Brain microvascular endothelial cell (primary cell): ENCODE results near the gene KDM6B.

Source experiments
- DNase-seq: peaks from one replicate; pipeline ENCODE4 v3.0.0-alpha.2; 2020
- H3K27ac ChIP-seq: fragments of 250-450 bp; sonication (Bioruptor Pico); 2 replicates; pipeline ENCODE4 v1.5.1; 2020; ENCODE audit warnings: mild to moderate bottlenecking, moderate library complexity
- H3K27me3 ChIP-seq: fragments of 250-450 bp; sonication (Bioruptor Pico); replicated peaks from 2 replicates; pipeline ENCODE4 v1.5.1; 2020; ENCODE audit warnings: mild to moderate bottlenecking
- H3K36me3 ChIP-seq: fragments of 250-450 bp; sonication (Bioruptor Pico); replicated peaks from 2 replicates; pipeline ENCODE4 v1.5.1; 2020; ENCODE audit warnings: mild to moderate bottlenecking
- H3K4me3 ChIP-seq: 2 replicates; pipeline ENCODE4 v1.5.1; 2011; ENCODE audit warnings: low read depth, mild to moderate bottlenecking, control low read depth, low read length, moderate library complexity
- CTCF ChIP-seq: IDR thresholded peaks from 2 replicates; pipeline ENCODE4 v1.5.1; 2011; ENCODE audit warnings: low read depth, mild to moderate bottlenecking, moderate library complexity, low read length, control low read depth, inconsistent platforms; ENCODE audit errors: missing control alignments
- in situ Hi-C: cut with HindIII; loops from 2 replicates; pipeline ENCODE4 v1.10.0; 2017; ENCODE audit warnings: low sequenced_read_pairs, low pct_ligation_motif_present

Gene KDM6B

DNA sequence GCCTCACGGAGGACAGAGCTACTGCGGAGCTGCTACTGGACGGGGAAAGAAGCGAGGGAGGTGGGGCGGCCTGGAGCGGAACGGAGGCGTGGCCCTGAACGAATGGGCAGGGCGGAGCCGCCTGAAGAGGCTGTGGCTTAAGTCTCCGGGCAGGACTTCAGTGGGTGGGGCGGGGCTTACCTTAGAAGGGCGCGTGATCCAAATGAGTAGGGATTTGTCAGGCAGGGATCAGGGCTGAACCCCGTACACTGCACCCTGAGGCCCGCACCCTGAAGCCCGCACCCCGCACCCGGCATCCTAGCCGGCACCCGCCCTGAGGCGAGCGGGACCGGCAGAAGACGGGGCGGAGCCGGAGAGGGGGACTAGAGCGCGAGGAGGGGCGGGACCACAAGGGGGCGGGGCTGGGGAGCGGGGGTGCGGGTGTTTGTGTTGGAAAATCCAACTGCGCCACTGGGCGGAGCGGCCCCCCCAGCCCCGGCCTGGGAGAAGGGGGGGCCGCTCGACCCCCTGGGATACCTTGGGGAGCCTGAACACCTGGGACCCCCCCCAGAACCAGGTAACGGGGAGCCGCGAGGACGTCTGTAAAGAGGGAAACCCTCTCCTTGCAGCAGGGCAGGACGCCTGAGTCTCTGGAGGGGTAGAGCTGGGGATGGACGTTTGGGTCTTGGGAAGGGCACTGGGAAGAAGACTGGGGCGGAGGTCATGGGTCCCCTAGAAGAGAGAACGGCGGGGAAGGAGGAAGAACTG, at the start of gene KDM6B:
Gene KDM6B (plus strand): TSS at position 423 of the 747 bp plus-strand sequence. CDS start 11,338 bp downstream, outside the sequence.
- peak; percentile 88 for DNase-seq
- H3K27me3 ChIP-seq, result no peaks in the 10 kb centered on the region
- in situ Hi-C loops, result no loop called here
- no peak for TF ChIP-seq CTCF
- peak within 1 kb of the TSS; percentile 74 for H3K4me3 ChIP-seq
- H3K27ac ChIP-seq, result peak within 1 kb of the TSS; percentile 88
- H3K36me3 ChIP-seq, result no peaks in the 10 kb centered on the region

DNA sequence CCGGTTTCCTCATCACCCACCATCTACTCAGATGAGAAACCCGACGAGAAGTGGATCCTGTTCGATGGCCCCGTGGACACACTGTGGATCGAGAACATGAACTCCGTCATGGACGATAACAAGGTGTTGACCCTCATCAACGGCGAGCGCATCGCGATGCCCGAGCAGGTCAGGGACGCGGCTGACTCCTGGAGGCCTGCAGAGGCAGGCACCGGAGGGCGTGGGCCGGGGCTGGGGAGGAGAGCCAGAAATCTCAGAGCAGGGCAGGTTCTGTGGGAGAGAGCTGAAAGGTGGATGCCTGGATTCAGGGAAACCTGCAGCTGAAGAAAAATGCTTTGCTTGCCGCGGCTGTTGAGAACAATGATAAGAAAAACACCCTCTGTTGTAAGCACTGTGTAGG, 47.2 kb upstream of the KDM6B start:
- H3K27me3 ChIP-seq, result no peaks in the 10 kb centered on the region

GRCh38 chr17:7789131-7789530, 44.9 kb upstream of the KDM6B start:
- in situ Hi-C loops, result no loop called here
- no peaks in the 10 kb centered on the region for H3K27me3 ChIP-seq
- no peak for TF ChIP-seq CTCF
- DNase-seq, result no peak
- no peaks in the 10 kb centered on the region for H3K36me3 ChIP-seq
- H3K27ac ChIP-seq, result no peak overlapping the region
- no peak overlapping the region for H3K4me3 ChIP-seq

More for the DNA sequence above, 47.2 kb upstream of the KDM6B start:
- no peaks in the 10 kb centered on the region for H3K36me3 ChIP-seq
- H3K27ac ChIP-seq, result no peak overlapping the region
- in situ Hi-C loops, result no loop called here
- TF ChIP-seq CTCF, result no peak
- no peak for DNase-seq
- H3K4me3 ChIP-seq, result no peak overlapping the region

DNA sequence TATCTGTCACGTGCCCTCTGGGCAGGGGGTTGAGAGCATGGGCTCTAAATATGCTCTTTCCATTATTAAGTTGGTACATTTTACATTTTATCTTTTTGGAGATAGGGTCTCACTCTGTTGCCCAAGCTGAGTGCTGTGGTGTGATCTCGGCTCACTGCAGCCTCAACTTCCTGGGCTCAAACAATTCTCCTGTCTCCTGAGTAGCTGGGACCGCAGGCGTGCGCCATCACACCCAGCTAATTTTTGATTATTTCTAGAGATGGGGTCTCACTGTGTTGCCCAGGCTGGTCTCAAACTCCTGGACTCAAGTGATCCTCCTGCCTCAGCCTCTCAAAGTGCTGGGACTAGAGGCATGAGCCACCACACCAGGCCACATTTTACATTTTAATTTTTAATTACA, 43.9 kb upstream of the KDM6B start:
- no peak for DNase-seq
- in situ Hi-C loops, result no loop called here
- Histone ChIP-seq H3K27me3 (no peaks in the 10 kb centered on the region), H3K36me3 (no peaks in the 10 kb centered on the region), H3K27ac (no peak overlapping the region), H3K4me3 (no peak overlapping the region)
- TF ChIP-seq CTCF, result no peak

DNA sequence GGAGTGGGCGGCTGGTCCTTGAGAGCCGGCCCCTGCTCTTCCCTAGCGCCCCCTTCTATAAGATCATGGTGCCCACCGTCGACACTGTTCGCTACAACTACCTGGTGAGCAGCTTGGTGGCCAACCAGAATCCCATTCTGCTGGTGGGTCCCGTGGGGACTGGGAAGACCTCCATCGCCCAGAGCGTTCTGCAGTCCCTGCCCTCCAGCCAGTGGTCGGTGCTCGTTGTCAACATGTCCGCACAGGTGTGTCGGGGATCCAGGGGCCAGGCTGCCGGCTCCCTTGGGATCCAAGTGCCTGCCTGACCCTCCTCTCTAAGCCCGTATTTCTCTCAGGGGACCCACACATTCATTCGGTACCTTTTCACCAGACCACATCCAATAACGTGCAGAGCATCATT, 41.4 kb upstream of the KDM6B start:
- H3K27me3 ChIP-seq, result no peaks in the 10 kb centered on the region
- no peak overlapping the region for H3K27ac ChIP-seq
- in situ Hi-C loops, result no loop called here
- H3K4me3 ChIP-seq, result no peak overlapping the region
- H3K36me3 ChIP-seq, result no peaks in the 10 kb centered on the region
- DNase-seq, result no peak
- TF ChIP-seq CTCF, result no peak

- Histone ChIP-seq H3K36me3 (no peaks in the 10 kb centered on the region), H3K27ac (no peak overlapping the region), H3K27me3 (no peaks in the 10 kb centered on the region), H3K4me3 (no peak overlapping the region)
- DNase-seq, result no peak
- TF ChIP-seq CTCF, result no peak
- in situ Hi-C loops, result no loop called here
These were observed 39.8 kb upstream of the KDM6B start for GRCh38 chr17:7794075-7794663.
